HUES48 (cell line): ENCODE measurements around the gene GPR161.

Source experiments
- H3K27ac ChIP-seq: one replicate; pipeline ENCODE4 v1.7.0; 2013; ENCODE audit warnings: low read depth, low read length, inconsistent platforms
- H3K27me3 ChIP-seq: 2 replicates; pipeline ENCODE4 v1.6.1; 2013; ENCODE audit warnings: mild to moderate bottlenecking, low read length; ENCODE audit not compliant: control insufficient read depth, insufficient read depth
- H3K36me3 ChIP-seq: 2 replicates; pipeline ENCODE4 v1.6.1; 2013; ENCODE audit warnings: low read length; ENCODE audit not compliant: control insufficient read depth, insufficient read depth
- H3K4me1 ChIP-seq: 2 replicates; pipeline ENCODE4 v1.6.1; 2013; ENCODE audit warnings: mild to moderate bottlenecking, low read length; ENCODE audit not compliant: control insufficient read depth, insufficient read depth
- H3K4me3 ChIP-seq: 2 replicates; pipeline ENCODE4 v1.5.1; 2013; ENCODE audit warnings: mild to moderate bottlenecking, low read depth, low read length
- H3K9ac ChIP-seq: 2 replicates; pipeline ENCODE4 v1.6.1; 2013; ENCODE audit warnings: mild to moderate bottlenecking, low read depth, low read length, moderate library complexity
- H3K9me3 ChIP-seq: 2 replicates; pipeline ENCODE4 v1.6.1; 2013; ENCODE audit warnings: low read length; ENCODE audit not compliant: control insufficient read depth, insufficient read depth

GPR161 gene

GRCh38 chr1:168104535-168104934, 32.2 kb downstream of the GPR161 start:
- no peak overlapping the region for H3K9ac ChIP-seq
- H3K4me1 ChIP-seq: peaks cover 6% of the 10 kb centered on the region

GRCh38 chr1:168102487-168102886, 34.2 kb downstream of the GPR161 start:
- no peak overlapping the region for H3K9ac ChIP-seq
- H3K4me1 ChIP-seq: no peaks in the 10 kb centered on the region
- H3K27ac ChIP-seq: no peak overlapping the region
- H3K4me3 ChIP-seq: no peak overlapping the region
- H3K9me3 ChIP-seq: no peaks in the 10 kb centered on the region
- peaks cover 14% of the 10 kb centered on the region; the same call in 1 of the 2 replicates for H3K36me3 ChIP-seq
- no peaks in the 10 kb centered on the region for H3K27me3 ChIP-seq

More at GRCh38 chr1:168104535-168104934, 32.2 kb downstream of the GPR161 start:
- Histone ChIP-seq H3K4me3 (no peak overlapping the region), H3K36me3 (peaks cover 10% of the 10 kb centered on the region; the same call in 1 of the 2 replicates), H3K27ac (no peak overlapping the region), H3K27me3 (no peaks in the 10 kb centered on the region), H3K9me3 (no peaks in the 10 kb centered on the region)

- Histone ChIP-seq H3K4me3 (no peak overlapping the region), H3K4me1 (no peaks in the 10 kb centered on the region), H3K27me3 (no peaks in the 10 kb centered on the region), H3K27ac (no peak overlapping the region), H3K9ac (no peak overlapping the region), H3K36me3 (peaks cover 18% of the 10 kb centered on the region; the same call in 1 of the 2 replicates), H3K9me3 (no peaks in the 10 kb centered on the region)
Observed at GRCh38 chr1:168101336-168101735, 35.4 kb downstream of the GPR161 start.

GRCh38 chr1:168100315-168101002, 36.3 kb downstream of the GPR161 start:
- Histone ChIP-seq H3K9me3 (no peaks in the 10 kb centered on the region), H3K4me3 (no peak overlapping the region), H3K27me3 (no peaks in the 10 kb centered on the region), H3K36me3 (peaks cover 20% of the 10 kb centered on the region; the same call in 1 of the 2 replicates), H3K27ac (no peak overlapping the region), H3K9ac (no peak overlapping the region), H3K4me1 (no peaks in the 10 kb centered on the region)

GRCh38 chr1:168099337-168099801, 37.4 kb downstream of the GPR161 start:
- no peaks in the 10 kb centered on the region for H3K4me1 ChIP-seq
- H3K27me3 ChIP-seq: no peaks in the 10 kb centered on the region
- H3K27ac ChIP-seq: no peak overlapping the region
- H3K9ac ChIP-seq: no peak overlapping the region
- no peak overlapping the region for H3K4me3 ChIP-seq
- no peaks in the 10 kb centered on the region for H3K9me3 ChIP-seq
- peaks cover 15% of the 10 kb centered on the region; the same call in 1 of the 2 replicates for H3K36me3 ChIP-seq

- Histone ChIP-seq H3K4me1 (no peaks in the 10 kb centered on the region), H3K9ac (no peak overlapping the region), H3K4me3 (no peak overlapping the region), H3K27me3 (no peaks in the 10 kb centered on the region), H3K36me3 (peaks cover 10% of the 10 kb centered on the region; the same call in 1 of the 2 replicates), H3K27ac (no peak overlapping the region), H3K9me3 (no peaks in the 10 kb centered on the region)
Observed at GRCh38 chr1:168098534-168099320, 38.0 kb downstream of the GPR161 start.

- no peak overlapping the region for H3K4me3 ChIP-seq
- H3K9me3 ChIP-seq: no peaks in the 10 kb centered on the region
- no peak overlapping the region for H3K9ac ChIP-seq
- H3K36me3 ChIP-seq: peaks cover 10% of the 10 kb centered on the region; the same call in 1 of the 2 replicates
- no peak overlapping the region for H3K27ac ChIP-seq
- H3K4me1 ChIP-seq: no peaks in the 10 kb centered on the region
- no peaks in the 10 kb centered on the region for H3K27me3 ChIP-seq
Observed at GRCh38 chr1:168097921-168098528, 38.7 kb downstream of the GPR161 start.

- no peaks in the 10 kb centered on the region for H3K9me3 ChIP-seq
- H3K36me3 ChIP-seq: peaks cover 10% of the 10 kb centered on the region; the same call in 1 of the 2 replicates
- H3K9ac ChIP-seq: no peak overlapping the region
- H3K4me1 ChIP-seq: no peaks in the 10 kb centered on the region; the same call in 1 of the 2 replicates
- no peak overlapping the region for H3K4me3 ChIP-seq
- no peak overlapping the region for H3K27ac ChIP-seq
- no peaks in the 10 kb centered on the region for H3K27me3 ChIP-seq
Observed at GRCh38 chr1:168096296-168097165, 40.2 kb downstream of the GPR161 start.

- no peaks in the 10 kb centered on the region for H3K27me3 ChIP-seq
- no peaks in the 10 kb centered on the region; the same call in 1 of the 2 replicates for H3K4me1 ChIP-seq
- no peak overlapping the region for H3K9ac ChIP-seq
- H3K27ac ChIP-seq: no peak overlapping the region
- H3K4me3 ChIP-seq: no peak overlapping the region
- peaks cover 10% of the 10 kb centered on the region; the same call in 1 of the 2 replicates for H3K36me3 ChIP-seq
- H3K9me3 ChIP-seq: no peaks in the 10 kb centered on the region
Observed at GRCh38 chr1:168095476-168095875, 41.3 kb downstream of the GPR161 start.

GRCh38 chr1:168093616-168094015, 43.1 kb downstream of the GPR161 start:
- H3K27ac ChIP-seq: no peak overlapping the region
- peaks cover 6% of the 10 kb centered on the region; the same call in 1 of the 2 replicates for H3K36me3 ChIP-seq
- no peaks in the 10 kb centered on the region; the same call in 1 of the 2 replicates for H3K4me1 ChIP-seq
- no peak overlapping the region for H3K4me3 ChIP-seq
- H3K9ac ChIP-seq: no peak overlapping the region
- H3K27me3 ChIP-seq: no peaks in the 10 kb centered on the region
- no peaks in the 10 kb centered on the region for H3K9me3 ChIP-seq
